Hepatocyte (in vitro differentiated cells): ENCODE measurements around the gene CPVL. TPM values are rescaled to one million over a fixed set of nuclear protein-coding genes. Genes with fewer than 3 reads are reported as not detected.

Experiments used
- DNase-seq: peaks from one replicate; pipeline ENCODE4 v3.0.0-alpha.2; 2016; ENCODE audit warnings: low spot score
- H2AFZ ChIP-seq: fragments of 200-600 bp; sonication (generic); 2 replicates; pipeline ENCODE4 v1.6.0; 2016; ENCODE audit warnings: antibody characterized with exemption, mild to moderate bottlenecking
- H3K27ac ChIP-seq: fragments of 200-600 bp; sonication (generic); 2 replicates; pipeline ENCODE4 v1.5.1; 2016; ENCODE audit warnings: mild to moderate bottlenecking
- H3K27me3 ChIP-seq: fragments of 200-600 bp; sonication (generic); 2 replicates; pipeline ENCODE4 v1.6.1; 2016
- H3K36me3 ChIP-seq: fragments of 200-600 bp; sonication (generic); replicated peaks from 2 replicates; pipeline ENCODE4 v1.5.1; 2016; ENCODE audit warnings: low read depth; ENCODE audit not compliant: insufficient read depth
- H3K4me1 ChIP-seq: fragments of 200-600 bp; sonication (generic); 2 replicates; pipeline ENCODE4 v1.5.1; 2016; ENCODE audit warnings: mild to moderate bottlenecking, moderate library complexity; ENCODE audit not compliant: insufficient read depth
- H3K4me2 ChIP-seq: fragments of 200-600 bp; sonication (generic); 2 replicates; pipeline ENCODE4 v1.6.0; 2016
- H3K4me3 ChIP-seq: fragments of 200-600 bp; sonication (generic); 2 replicates; pipeline ENCODE4 v1.5.1; 2016; ENCODE audit warnings: mild to moderate bottlenecking
- H3K79me2 ChIP-seq: fragments of 200-600 bp; sonication (generic); 2 replicates; pipeline ENCODE4 v1.6.0; 2017; ENCODE audit warnings: mild to moderate bottlenecking
- H3K9me2 ChIP-seq: fragments of 200-600 bp; sonication (generic); replicated peaks from 2 replicates; pipeline ENCODE4 v1.6.0; 2017; ENCODE audit warnings: mild to moderate bottlenecking; ENCODE audit not compliant: insufficient read depth
- H3K9me3 ChIP-seq: fragments of 200-600 bp; sonication (generic); 2 replicates; pipeline ENCODE4 v1.5.1; 2016; ENCODE audit warnings: low read depth, mild to moderate bottlenecking
- H4K20me1 ChIP-seq: fragments of 200-600 bp; sonication (generic); 2 replicates; pipeline ENCODE4 v1.6.0; 2016; ENCODE audit warnings: mild to moderate bottlenecking; ENCODE audit not compliant: insufficient read depth, poor library complexity, severe bottlenecking
- CTCF ChIP-seq: fragments of 200-600 bp; sonication (generic); IDR thresholded peaks from 2 replicates; pipeline ENCODE4 v1.5.1; 2016; ENCODE audit warnings: antibody characterized with exemption, mild to moderate bottlenecking; ENCODE audit not compliant: poor library complexity
- EZH2 ChIP-seq: fragments of 200-600 bp; sonication (generic); IDR thresholded peaks from 2 replicates; pipeline ENCODE4 v1.6.1; 2016; ENCODE audit warnings: antibody characterized with exemption, mild to moderate bottlenecking, borderline replicate concordance
- EZH2phosphoT487 ChIP-seq: fragments of 200-600 bp; sonication (generic); IDR thresholded peaks from one replicate; pipeline ENCODE4 v1.6.1; 2018; ENCODE audit warnings: antibody characterized with exemption, mild to moderate bottlenecking, low read depth, moderate library complexity; ENCODE audit not compliant: unreplicated experiment, severe bottlenecking
- WGBS: methylation state at CpG from one replicate; pipeline ENCODE4 v1.1.6; 2016; ENCODE audit warnings: low lambda C conversion rate; ENCODE audit errors: missing lambda C conversion rate; 5-methylcytosine and 5-hydroxymethylcytosine counted together
- polyA plus RNA-seq: library from polyadenylated mRNA; unstranded; fragments of >200 nt; fragmentation: Nextera tagmentation; extraction: Ambion mirVana; gene quantifications from 2 replicates; pipeline ENCODE4 v1.2.1, GENCODE V29; 2016
- total RNA-seq: library from RNA; depleted of rRNA; stranded (reverse); fragments of >200 nt; gene quantifications from 2 replicates; pipeline ENCODE4 v1.2.3, GENCODE V29; 2014

CPVL gene
- total and polyA plus RNA-seq, 2 experiments from 2014 or later = 26.2 to 36.3 TPM

GRCh38 chr7:29076631-29077030 lies 69.7 kb downstream of the CPVL start:
- Histone ChIP-seq H3K9me2 (no peaks in the 10 kb centered on the region), H3K4me2 (no peak overlapping the region), H3K9me3 (no peaks in the 10 kb centered on the region), H3K4me1 (peaks cover 2% of the 10 kb centered on the region), H3K4me3 (no peak overlapping the region), H4K20me1 (no peaks in the 10 kb centered on the region), H2AFZ (no peak overlapping the region), H3K79me2 (no peaks in the 10 kb centered on the region), H3K27me3 (no peaks in the 10 kb centered on the region), H3K27ac (peak overlapping the region; percentile 10), H3K36me3 (no peaks in the 10 kb centered on the region)
- TF ChIP-seq EZH2phosphoT487 (no peak), EZH2 (no peak), CTCF (no peak)
- WGBS = 64% methylated on average over 5 of the region's 5 CpGs
- DNase-seq = no peak

- peaks cover 12% of the 10 kb centered on the region for H3K4me1 ChIP-seq
- no peak for DNase-seq
- no peaks in the 10 kb centered on the region for H4K20me1 ChIP-seq
- no peak overlapping the region for H3K27ac ChIP-seq
- WGBS = 92% methylated on average over 1 of the region's 1 CpG
- TF ChIP-seq EZH2 = no peak
- no peak for TF ChIP-seq EZH2phosphoT487
- no peaks in the 10 kb centered on the region for H3K36me3 ChIP-seq
- H3K4me3 ChIP-seq = no peak overlapping the region
- H3K4me2 ChIP-seq = no peak overlapping the region
- H3K27me3 ChIP-seq = no peaks in the 10 kb centered on the region
- H2AFZ ChIP-seq = no peak overlapping the region
- H3K9me2 ChIP-seq = no peaks in the 10 kb centered on the region
- H3K79me2 ChIP-seq = no peaks in the 10 kb centered on the region
- H3K9me3 ChIP-seq = no peaks in the 10 kb centered on the region
Measured at GRCh38 chr7:29075606-29076005, 70.7 kb downstream of the CPVL start.

- no peak for DNase-seq
- no peaks in the 10 kb centered on the region for H3K9me2 ChIP-seq
- no peak overlapping the region for H2AFZ ChIP-seq
- H3K27me3 ChIP-seq = no peaks in the 10 kb centered on the region
- peaks cover 14% of the 10 kb centered on the region for H3K4me1 ChIP-seq
- WGBS = 52% methylated on average over 5 of the region's 5 CpGs
- no peaks in the 10 kb centered on the region for H3K36me3 ChIP-seq
- H4K20me1 ChIP-seq = no peaks in the 10 kb centered on the region
- H3K4me2 ChIP-seq = no peak overlapping the region
- H3K79me2 ChIP-seq = no peaks in the 10 kb centered on the region
- TF ChIP-seq CTCF (no peak), EZH2phosphoT487 (no peak), EZH2 (no peak)
- H3K27ac ChIP-seq = no peak overlapping the region
- no peak overlapping the region for H3K4me3 ChIP-seq
- H3K9me3 ChIP-seq = no peaks in the 10 kb centered on the region
Measured at GRCh38 chr7:29071203-29071874, 75.0 kb downstream of the CPVL start.

- Histone ChIP-seq H3K27ac (no peak overlapping the region), H3K4me1 (peaks cover 12% of the 10 kb centered on the region), H3K9me2 (no peaks in the 10 kb centered on the region), H2AFZ (no peak overlapping the region), H3K4me3 (no peak overlapping the region), H4K20me1 (no peaks in the 10 kb centered on the region), H3K9me3 (no peaks in the 10 kb centered on the region), H3K4me2 (no peak overlapping the region), H3K27me3 (no peaks in the 10 kb centered on the region), H3K79me2 (no peaks in the 10 kb centered on the region), H3K36me3 (no peaks in the 10 kb centered on the region)
- WGBS = 93% methylated on average over 2 of the region's 2 CpGs
- TF ChIP-seq CTCF (no peak), EZH2phosphoT487 (no peak), EZH2 (no peak)
- no peak for DNase-seq
Measured at GRCh38 chr7:29066641-29067040, 79.7 kb downstream of the CPVL start.
